ENCODE data around the gene BANK1. TPM values are rescaled to one million over a fixed set of nuclear protein-coding genes. Genes with fewer than 3 reads are reported as not detected.
"Not testable (repeated sequence)": the region's sequence is repeated elsewhere in the genome, so short reads cannot be mapped to it uniquely, and the experiment has no call there.

The BANK1 gene
- total and polyA plus RNA-seq, 5 donors, result 0.20 to 1.3 (median 0.78) TPM

- no peaks in the 10 kb centered on the region for H3K27me3 ChIP-seq (ENCODE audit: control insufficient read depth, insufficient read depth)
- no peak overlapping the region for H3K27ac ChIP-seq (ENCODE audit: low read length)
- no peak overlapping the region for H3K4me3 ChIP-seq (ENCODE audit: low read length)
- 88% methylated on average over 4 of the region's 4 CpGs for WGBS
- no peak for DNase-seq
- no peak for ATAC-seq
- H3K9me3 ChIP-seq (ENCODE audit: control insufficient read depth, low read length), result no peaks in the 10 kb centered on the region
- H3K4me1 ChIP-seq (ENCODE audit: control insufficient read depth, insufficient read depth, low read length), result no peaks in the 10 kb centered on the region
- intact Hi-C loops (cut with DNase I), result no loop called here
Measured at GRCh38 chr4:101888472-101888871, 97.9 kb downstream of the BANK1 start.

DNA sequence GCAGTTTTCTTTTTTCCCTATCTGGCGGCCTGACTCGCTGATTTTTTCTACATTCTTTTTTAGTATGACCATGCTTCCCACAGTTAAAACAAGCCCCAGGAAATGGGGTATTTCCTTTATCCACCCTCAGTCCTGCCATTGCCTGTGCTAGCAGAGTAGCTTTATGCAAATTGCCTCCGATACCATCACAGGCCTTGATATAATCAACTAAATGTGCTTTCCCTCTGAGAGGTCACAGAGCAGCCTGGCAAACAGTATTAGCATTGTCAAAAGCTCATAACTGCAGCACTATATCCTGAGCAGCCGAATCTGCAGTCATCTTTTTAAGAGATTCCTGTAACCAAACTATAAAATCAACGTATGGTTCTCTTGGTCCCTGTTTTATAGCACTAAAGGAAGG lies 115.0 kb downstream of the BANK1 start:
- H3K4me1 ChIP-seq (ENCODE audit: control insufficient read depth, insufficient read depth, low read length); H3K27me3 ChIP-seq (ENCODE audit: control insufficient read depth, insufficient read depth); H3K9me3 ChIP-seq (ENCODE audit: control insufficient read depth, low read length); H3K4me3 ChIP-seq (ENCODE audit: low read length); intact Hi-C loops (cut with DNase I); H3K27ac ChIP-seq (ENCODE audit: low read length); ATAC-seq; DNase-seq: not testable (repeated sequence)
- WGBS, result 63% methylated on average over 5 of the region's 5 CpGs

GRCh38 chr4:101910786-101911373 lies 120.3 kb downstream of the BANK1 start:
- Histone ChIP-seq H3K4me1 (ENCODE audit: control insufficient read depth, insufficient read depth, low read length) (no peaks in the 10 kb centered on the region), H3K27ac (ENCODE audit: low read length) (no peak overlapping the region), H3K4me3 (ENCODE audit: low read length) (no peak overlapping the region), H3K9me3 (ENCODE audit: control insufficient read depth, low read length) (no peaks in the 10 kb centered on the region), H3K27me3 (ENCODE audit: control insufficient read depth, insufficient read depth) (no peaks in the 10 kb centered on the region)
- 83% methylated on average over 4 of the region's 4 CpGs for WGBS
- intact Hi-C loops (cut with DNase I), result no loop called here
- no peak for DNase-seq
- ATAC-seq, result no peak

GRCh38 chr4:101911616-101912015 lies 121.1 kb downstream of the BANK1 start:
- H3K9me3 ChIP-seq (ENCODE audit: control insufficient read depth, low read length), result no peaks in the 10 kb centered on the region
- no peak for ATAC-seq
- no peaks in the 10 kb centered on the region for H3K4me1 ChIP-seq (ENCODE audit: control insufficient read depth, insufficient read depth, low read length)
- H3K27ac ChIP-seq (ENCODE audit: low read length), result no peak overlapping the region
- no peak overlapping the region for H3K4me3 ChIP-seq (ENCODE audit: low read length)
- H3K27me3 ChIP-seq (ENCODE audit: control insufficient read depth, insufficient read depth), result no peaks in the 10 kb centered on the region
- no peak for DNase-seq
- intact Hi-C loops (cut with DNase I), result no loop called here

GRCh38 chr4:101914761-101915160 lies 124.2 kb downstream of the BANK1 start:
- Histone ChIP-seq H3K27me3 (ENCODE audit: control insufficient read depth, insufficient read depth) (no peaks in the 10 kb centered on the region), H3K27ac (ENCODE audit: low read length) (no peak overlapping the region), H3K9me3 (ENCODE audit: control insufficient read depth, low read length) (no peaks in the 10 kb centered on the region), H3K4me1 (ENCODE audit: control insufficient read depth, insufficient read depth, low read length) (no peaks in the 10 kb centered on the region), H3K4me3 (ENCODE audit: low read length) (no peak overlapping the region)
- DNase-seq, result no peak
- intact Hi-C loops (cut with DNase I), result no loop called here
- no peak for ATAC-seq

DNA sequence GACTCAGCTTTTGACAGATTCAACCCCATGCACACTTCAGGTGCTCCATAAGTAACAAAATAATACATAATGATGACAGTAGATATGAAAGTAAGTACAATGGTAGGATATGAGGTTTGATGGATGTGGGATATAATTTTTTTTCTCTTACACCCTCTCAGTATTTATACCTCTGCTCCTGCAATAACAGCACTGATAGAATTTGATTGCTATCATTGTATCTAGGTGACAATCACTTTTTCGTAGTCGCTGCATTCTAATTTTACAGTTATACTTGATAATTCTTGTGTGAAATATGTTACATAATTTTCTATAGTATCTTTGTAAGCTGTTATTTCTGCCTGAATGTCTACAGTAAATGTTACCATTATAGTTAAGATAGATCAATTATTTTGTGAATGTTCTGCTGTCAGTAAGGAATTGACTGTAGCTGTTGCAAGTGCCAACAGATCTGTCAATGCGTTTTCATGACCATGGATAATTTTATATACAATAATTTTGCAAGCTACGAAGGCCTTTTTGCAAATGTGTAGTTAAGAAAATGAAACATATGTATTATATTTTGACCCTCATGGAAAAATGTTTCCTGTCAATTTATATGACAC lies 128.9 kb downstream of the BANK1 start:
- WGBS, result 85% methylated on average over 4 of the region's 4 CpGs
- DNase-seq (no peak), ATAC-seq (no peak)
- H3K4me1 ChIP-seq (ENCODE audit: control insufficient read depth, insufficient read depth, low read length), result no peaks in the 10 kb centered on the region
- intact Hi-C loops (cut with DNase I), result no loop called here
- H3K27ac ChIP-seq (ENCODE audit: low read length), result no peak overlapping the region
- H3K9me3 ChIP-seq (ENCODE audit: control insufficient read depth, low read length), result no peaks in the 10 kb centered on the region
- H3K4me3 ChIP-seq (ENCODE audit: low read length), result no peak overlapping the region
- H3K27me3 ChIP-seq (ENCODE audit: control insufficient read depth, insufficient read depth), result no peaks in the 10 kb centered on the region

DNA sequence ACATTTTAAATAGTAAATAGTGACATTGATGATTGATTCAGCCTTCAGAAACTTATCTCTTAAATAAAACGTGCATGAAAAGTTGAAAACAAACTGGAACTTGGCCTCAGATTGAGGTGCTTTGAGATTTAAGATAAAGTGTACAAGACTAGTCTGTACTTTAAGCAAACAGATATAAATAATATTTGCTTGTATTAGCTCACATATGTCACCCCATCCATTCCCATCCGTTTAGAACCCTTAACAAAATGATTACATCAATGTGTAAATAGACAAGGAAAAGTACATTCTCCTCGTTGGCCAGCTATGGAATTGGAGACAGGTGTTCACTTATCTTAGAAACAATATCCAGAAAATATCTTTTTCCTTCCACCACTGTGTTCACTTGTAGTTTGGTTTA lies 130.8 kb downstream of the BANK1 start:
- WGBS, result 32% methylated on average over 3 of the region's 3 CpGs
- ATAC-seq, result no peak
- Histone ChIP-seq H3K4me1 (ENCODE audit: control insufficient read depth, insufficient read depth, low read length) (no peaks in the 10 kb centered on the region), H3K4me3 (ENCODE audit: low read length) (no peak overlapping the region), H3K27me3 (ENCODE audit: control insufficient read depth, insufficient read depth) (no peaks in the 10 kb centered on the region), H3K27ac (ENCODE audit: low read length) (no peak overlapping the region), H3K9me3 (ENCODE audit: control insufficient read depth, low read length) (no peaks in the 10 kb centered on the region)
- intact Hi-C loops (cut with DNase I), result no loop called here
- no peak for DNase-seq

- ATAC-seq, result no peak
- H3K27me3 ChIP-seq (ENCODE audit: control insufficient read depth, insufficient read depth), result no peaks in the 10 kb centered on the region
- 79% methylated on average over 1 of the region's 1 CpG for WGBS
- no peaks in the 10 kb centered on the region for H3K4me1 ChIP-seq (ENCODE audit: control insufficient read depth, insufficient read depth, low read length)
- no peak overlapping the region for H3K27ac ChIP-seq (ENCODE audit: low read length)
- H3K4me3 ChIP-seq (ENCODE audit: low read length), result no peak overlapping the region
- intact Hi-C loops (cut with DNase I), result no loop called here
- DNase-seq, result no peak
- no peaks in the 10 kb centered on the region for H3K9me3 ChIP-seq (ENCODE audit: control insufficient read depth, low read length)
Measured at GRCh38 chr4:101931619-101932018, 141.1 kb downstream of the BANK1 start.

DNA sequence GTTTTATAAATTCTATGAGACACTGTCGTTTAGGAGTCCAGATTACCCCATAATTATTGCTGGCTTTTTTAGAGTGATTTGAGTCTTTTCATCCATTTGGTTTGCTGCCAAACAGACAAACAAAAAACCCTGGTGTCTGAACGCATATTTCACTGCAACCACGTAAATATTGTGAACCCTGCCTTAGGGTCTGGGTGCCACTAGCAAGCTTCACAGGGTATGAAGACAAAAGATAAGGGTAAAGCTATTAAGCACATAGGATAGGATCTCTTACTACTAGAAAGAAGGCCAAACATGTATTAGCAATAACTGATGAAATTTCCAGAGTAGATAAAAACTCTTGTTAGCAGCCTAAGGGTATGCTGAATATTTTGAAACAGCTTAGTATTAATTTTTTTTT lies 143.3 kb downstream of the BANK1 start:
- H3K27me3 ChIP-seq (ENCODE audit: control insufficient read depth, insufficient read depth), result no peaks in the 10 kb centered on the region
- no peak overlapping the region for H3K4me3 ChIP-seq (ENCODE audit: low read length)
- DNase-seq (no peak), ATAC-seq (no peak)
- H3K27ac ChIP-seq (ENCODE audit: low read length), result no peak overlapping the region
- intact Hi-C loops (cut with DNase I), result no loop called here
- no peaks in the 10 kb centered on the region for H3K9me3 ChIP-seq (ENCODE audit: control insufficient read depth, low read length)
- H3K4me1 ChIP-seq (ENCODE audit: control insufficient read depth, insufficient read depth, low read length), result no peaks in the 10 kb centered on the region
- WGBS, result 77% methylated on average over 3 of the region's 3 CpGs

- Histone ChIP-seq H3K9me3 (ENCODE audit: control insufficient read depth, low read length) (no peaks in the 10 kb centered on the region), H3K27ac (ENCODE audit: low read length) (no peak overlapping the region), H3K4me1 (ENCODE audit: control insufficient read depth, insufficient read depth, low read length) (no peaks in the 10 kb centered on the region), H3K27me3 (ENCODE audit: control insufficient read depth, insufficient read depth) (no peaks in the 10 kb centered on the region), H3K4me3 (ENCODE audit: low read length) (no peak overlapping the region)
- ATAC-seq (no peak), DNase-seq (no peak)
- intact Hi-C loops (cut with DNase I), result no loop called here
- 74% methylated on average over 2 of the region's 2 CpGs for WGBS
Measured at GRCh38 chr4:101938836-101939235, 148.3 kb downstream of the BANK1 start.

GRCh38 chr4:101941816-101942358 lies 151.4 kb downstream of the BANK1 start:
- ATAC-seq (no peak), DNase-seq (no peak)
- no peaks in the 10 kb centered on the region for H3K9me3 ChIP-seq (ENCODE audit: control insufficient read depth, low read length)
- H3K27ac ChIP-seq (ENCODE audit: low read length), result no peak overlapping the region
- intact Hi-C loops (cut with DNase I), result no loop called here
- no peak overlapping the region for H3K4me3 ChIP-seq (ENCODE audit: low read length)
- WGBS, result 86% methylated on average over 1 of the region's 1 CpG
- H3K27me3 ChIP-seq (ENCODE audit: control insufficient read depth, insufficient read depth), result no peaks in the 10 kb centered on the region
- no peaks in the 10 kb centered on the region for H3K4me1 ChIP-seq (ENCODE audit: control insufficient read depth, insufficient read depth, low read length)

DNA sequence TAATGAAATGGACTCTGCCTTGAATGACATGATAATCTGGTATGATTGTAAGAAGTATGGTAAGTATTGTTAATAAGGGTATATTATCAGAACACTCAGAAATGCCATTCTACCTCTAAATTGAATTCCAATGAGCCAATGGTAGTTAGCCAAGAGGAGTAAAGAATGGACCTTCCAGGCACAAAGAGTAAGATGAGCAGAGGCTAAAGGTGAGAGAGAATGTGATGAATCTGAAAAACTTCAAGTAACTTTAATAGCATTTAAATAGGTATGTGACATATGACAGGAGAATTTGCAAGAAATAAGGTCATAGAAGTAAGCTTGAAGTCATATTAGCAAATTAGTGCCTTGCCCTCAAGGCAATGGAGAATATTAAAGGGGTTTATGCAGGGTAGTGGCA lies 152.4 kb downstream of the BANK1 start:
- Histone ChIP-seq H3K9me3 (ENCODE audit: control insufficient read depth, low read length) (no peaks in the 10 kb centered on the region), H3K27ac (ENCODE audit: low read length) (no peak overlapping the region), H3K27me3 (ENCODE audit: control insufficient read depth, insufficient read depth) (no peaks in the 10 kb centered on the region), H3K4me1 (ENCODE audit: control insufficient read depth, insufficient read depth, low read length) (no peaks in the 10 kb centered on the region), H3K4me3 (ENCODE audit: low read length) (no peak overlapping the region)
- ATAC-seq (no peak), DNase-seq (no peak)
- intact Hi-C loops (cut with DNase I), result no loop called here

Measured in right cardiac atrium (tissue), 5 donors.